HG02610 (cell line): Measurements from ENCODE around the gene MRPL19.
A peak's percentile ranks its signal among the peaks of the same experiment; 100 is the strongest.

ENCODE experiments used
- ATAC-seq: cut with Tn5 transposase; IDR thresholded peaks from one replicate; pipeline ENCODE4 v1.9.1; 2021; ENCODE audit warnings: mild to moderate bottlenecking, moderate library complexity; ENCODE audit not compliant: unreplicated experiment

MRPL19 gene

DNA sequence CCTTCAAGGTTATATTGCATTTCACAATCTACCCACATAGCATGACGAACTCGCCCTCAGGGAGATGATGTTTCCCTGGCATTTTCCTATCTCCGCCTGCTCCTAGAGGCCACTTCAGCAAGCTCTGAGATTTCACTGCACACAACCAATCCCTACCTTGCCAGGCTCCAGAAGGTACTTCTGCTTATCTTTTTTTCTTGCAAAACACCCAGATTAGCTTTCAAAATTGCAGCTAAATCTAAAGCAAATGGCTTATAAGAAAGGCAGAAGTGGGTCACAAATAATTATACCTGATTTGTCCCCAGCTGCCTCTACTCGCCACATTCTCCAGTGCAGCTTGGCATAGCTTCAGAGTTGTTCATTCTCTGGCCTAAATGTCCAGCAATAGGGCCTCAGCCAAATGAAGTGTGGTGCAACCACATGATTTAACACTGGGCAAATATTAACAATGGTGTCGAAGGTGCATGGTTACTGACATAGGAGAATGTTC lies 32.4 kb upstream of the MRPL19 start:
- ATAC-seq: no peak

DNA sequence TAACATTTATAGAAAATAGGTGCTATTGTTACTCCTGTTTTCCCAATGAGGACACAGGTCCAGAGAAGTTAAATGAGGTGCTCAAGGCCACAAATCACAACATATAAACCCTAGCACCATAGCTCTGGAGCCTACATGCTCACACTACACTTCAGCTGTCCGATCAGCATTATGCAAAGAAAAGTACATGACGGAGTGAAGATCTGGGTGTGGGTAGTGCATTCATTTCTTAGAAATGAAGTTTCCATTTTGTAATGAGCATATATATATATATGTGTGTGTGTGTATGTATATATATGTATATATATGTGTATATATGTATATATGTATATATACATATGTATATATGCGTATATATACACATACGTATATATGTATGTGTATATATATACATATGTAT lies 30.2 kb upstream of the MRPL19 start:
- no peak for ATAC-seq

GRCh38 chr2:75616933-75617332 lies 29.6 kb upstream of the MRPL19 start:
- ATAC-seq: no peak

GRCh38 chr2:75619956-75620740 lies 26.4 kb upstream of the MRPL19 start:
- ATAC-seq: no peak

GRCh38 chr2:75621228-75621627 lies 25.4 kb upstream of the MRPL19 start:
- ATAC-seq: no peak

DNA sequence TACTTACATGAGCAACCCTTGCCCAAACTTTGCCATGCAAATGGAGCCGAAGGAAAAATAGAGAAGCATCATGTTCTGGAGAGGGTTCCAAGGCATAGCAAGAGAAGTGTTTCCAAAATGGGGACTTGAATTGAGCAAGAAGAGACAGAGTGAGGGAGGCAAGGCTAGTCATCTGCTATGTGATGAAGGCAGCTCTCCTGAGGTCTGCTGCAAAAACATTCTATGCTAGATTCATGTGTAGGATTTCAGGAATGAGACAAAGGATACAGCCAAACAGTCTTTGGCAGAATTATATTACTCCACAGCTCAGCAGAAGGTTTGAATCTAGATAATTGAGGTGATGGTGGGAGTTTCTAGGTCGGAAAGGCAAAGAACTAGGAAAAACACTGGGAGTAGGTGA lies 24.1 kb upstream of the MRPL19 start:
- no peak for ATAC-seq

- no peak for ATAC-seq
Measured at GRCh38 chr2:75622929-75623328, 23.7 kb upstream of the MRPL19 start.

GRCh38 chr2:75627902-75628504 lies 18.6 kb upstream of the MRPL19 start:
- ATAC-seq: peak; percentile 84

DNA sequence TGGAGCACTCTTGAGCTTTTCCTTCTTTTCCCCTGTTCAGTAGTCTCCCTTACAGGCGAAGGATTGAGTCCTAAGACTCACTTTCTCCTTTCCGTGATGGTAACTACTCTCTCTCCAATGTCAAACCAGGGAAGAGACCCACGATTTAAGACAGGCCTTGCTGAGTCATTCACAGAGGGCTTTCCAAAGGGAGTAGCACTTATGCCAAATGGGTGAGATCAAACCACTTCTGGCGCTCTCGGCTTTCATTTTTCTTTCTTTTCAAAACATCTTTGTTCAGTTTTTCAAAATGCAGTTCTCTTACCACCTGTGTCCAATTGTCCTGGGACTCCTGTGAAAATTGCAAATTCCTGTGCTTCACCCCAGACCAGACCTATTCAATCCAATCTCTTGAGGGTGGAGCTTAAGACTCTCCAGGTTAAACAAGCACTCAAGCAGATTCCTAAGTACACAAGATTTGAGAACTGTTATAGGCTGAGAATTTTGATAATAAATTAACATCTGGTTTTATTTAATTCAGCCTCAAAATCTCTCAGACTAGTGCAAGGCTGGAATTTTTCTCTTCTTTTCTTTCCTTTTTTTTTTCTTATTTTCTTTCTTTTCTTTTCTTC lies 14.4 kb upstream of the MRPL19 start:
- ATAC-seq: no peak

DNA sequence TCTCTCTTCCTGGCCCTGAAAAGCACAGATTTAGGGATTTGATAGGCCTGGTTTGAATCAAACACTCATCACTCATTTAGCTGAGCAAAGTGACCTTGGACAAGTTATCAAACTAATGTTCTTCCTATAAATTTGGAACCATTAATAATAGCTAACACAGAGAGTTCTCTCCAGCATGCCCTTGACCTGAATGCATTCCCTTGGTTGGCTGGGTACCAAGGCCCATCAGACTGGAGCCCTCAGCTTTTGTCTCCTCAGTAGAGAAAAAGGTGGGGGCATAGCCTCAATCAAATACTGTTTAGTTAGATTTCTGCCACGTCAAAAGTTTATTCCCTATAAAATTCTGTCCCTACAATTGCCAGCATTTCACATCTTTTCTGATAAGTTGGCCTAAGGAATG lies 13.8 kb upstream of the MRPL19 start:
- ATAC-seq: no peak

- ATAC-seq: no peak
Measured at GRCh38 chr2:75633620-75634019, 13.0 kb upstream of the MRPL19 start.

- peak; percentile 59 for ATAC-seq
Measured at GRCh38 chr2:75634945-75635344, 11.6 kb upstream of the MRPL19 start.

- no peak for ATAC-seq
Measured at GRCh38 chr2:75637568-75637967, 9.0 kb upstream of the MRPL19 start.

DNA sequence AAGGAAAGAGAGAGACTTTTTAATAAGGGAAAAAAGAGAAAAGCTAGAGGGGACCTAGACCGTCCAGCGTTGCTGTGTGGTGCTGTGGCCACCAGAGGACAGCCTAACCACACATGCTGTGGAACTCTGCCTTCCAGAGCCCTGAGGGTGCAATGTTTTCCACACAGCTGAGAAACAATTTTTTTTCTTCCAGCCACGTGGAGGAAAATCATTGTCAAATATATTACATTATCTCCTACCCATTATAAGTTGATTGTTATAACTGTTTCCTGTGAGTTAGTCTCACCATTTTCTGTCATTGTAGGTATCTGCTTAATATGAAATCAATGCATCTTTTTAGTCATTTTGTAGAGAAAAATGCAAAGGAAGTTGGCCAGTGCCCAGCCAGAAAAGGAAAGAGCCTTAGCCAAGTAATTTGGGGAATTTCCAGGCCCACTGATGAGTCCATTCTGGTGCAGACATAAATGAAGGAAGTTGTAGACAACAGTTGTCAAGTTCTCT lies 5.9 kb upstream of the MRPL19 start:
- ATAC-seq: peak; percentile 98

- ATAC-seq: no peak
Measured at GRCh38 chr2:75641587-75641986, 5.0 kb upstream of the MRPL19 start.

DNA sequence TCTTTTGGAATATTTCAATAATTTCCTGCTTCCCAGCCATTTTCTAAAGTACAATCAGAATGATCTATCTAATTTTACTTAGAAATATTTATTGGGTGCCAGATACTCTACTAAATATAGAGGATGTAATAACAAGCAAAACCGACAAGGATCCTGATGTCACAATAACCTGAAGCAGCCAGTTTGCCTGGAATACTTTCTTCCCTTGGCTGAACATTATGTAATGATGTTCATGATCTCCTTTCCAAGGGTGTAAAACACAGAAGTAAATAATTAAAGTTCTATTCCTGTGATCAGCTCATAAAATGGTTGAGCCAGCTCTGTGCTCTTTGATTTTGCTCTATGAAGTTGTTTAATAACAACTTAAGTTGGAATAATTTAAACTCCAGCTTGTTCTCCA lies 2.6 kb upstream of the MRPL19 start:
- ATAC-seq: no peak

GRCh38 chr2:75645643-75646042 lies 940 bp upstream of the MRPL19 start:
- no peak for ATAC-seq

- ATAC-seq: no peak
Measured at GRCh38 chr2:75646090-75646582, 447 bp upstream of the MRPL19 start.

- no peak for ATAC-seq
Measured at GRCh38 chr2:75647771-75648170, 1.2 kb downstream of the MRPL19 start.

DNA sequence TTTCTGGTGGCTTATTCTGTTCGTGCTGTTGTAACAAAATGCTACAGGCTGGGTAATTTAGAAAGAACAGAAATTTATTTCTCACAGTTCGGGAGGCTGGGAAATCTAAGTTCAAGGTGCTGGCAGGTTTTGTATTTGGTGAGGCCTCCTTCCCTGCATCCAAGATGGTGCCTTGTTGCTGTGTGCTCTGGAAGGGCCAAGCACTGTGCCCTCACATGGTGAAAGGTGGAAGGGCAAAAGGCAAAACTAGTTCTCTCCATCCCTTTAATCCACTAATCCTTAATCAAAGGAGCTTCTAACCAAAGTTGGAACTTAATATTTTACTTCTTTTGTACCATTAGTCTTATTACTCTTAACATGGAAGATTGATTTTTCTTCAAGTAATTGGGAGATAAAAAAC lies 7.4 kb downstream of the MRPL19 start:
- ATAC-seq: no peak

DNA sequence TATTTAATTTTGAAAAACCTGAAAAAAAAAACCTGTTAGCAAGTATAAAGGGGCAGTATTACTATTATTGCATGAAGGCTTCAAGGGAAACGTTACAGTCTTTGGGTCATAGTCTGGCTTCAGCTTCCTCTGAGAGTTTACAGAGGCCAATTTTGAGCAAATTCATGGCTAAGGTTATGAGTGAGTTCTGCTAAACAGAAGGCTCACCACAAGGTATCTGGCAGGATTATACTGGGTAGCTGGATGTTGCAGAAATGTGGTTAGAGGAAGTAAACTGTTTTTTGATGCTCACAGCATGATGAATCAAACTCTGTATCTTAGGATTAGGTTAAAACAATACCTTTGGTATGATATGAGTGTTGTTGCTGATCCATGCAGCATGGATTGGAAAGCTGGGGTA lies 9.3 kb downstream of the MRPL19 start:
- ATAC-seq: no peak

DNA sequence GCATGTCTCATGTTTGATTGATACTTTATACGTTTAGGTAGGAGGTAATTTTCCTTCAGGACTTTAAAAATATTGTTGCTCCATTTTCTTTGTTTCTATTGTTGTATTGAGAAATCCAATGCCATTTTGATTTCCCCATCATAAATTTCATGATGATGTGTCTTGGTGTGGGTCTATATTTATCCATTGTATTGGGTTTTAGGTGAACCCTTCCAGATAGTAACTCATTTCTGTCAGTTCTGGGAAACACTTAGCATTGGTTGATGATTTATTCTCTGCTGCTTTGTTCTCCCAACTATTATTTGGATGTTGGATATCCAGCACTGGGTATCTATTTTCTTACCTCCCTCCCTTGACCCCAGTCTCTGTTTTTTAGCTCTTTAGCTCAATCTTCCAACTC lies 10.0 kb downstream of the MRPL19 start:
- ATAC-seq: no peak
